GM21360 (cell line): ENCODE measurements around the gene ZWILCH.
"Not testable (repeated sequence)": the region's sequence is repeated elsewhere in the genome, so short reads cannot be mapped to it uniquely, and the experiment has no call there.

Experiments
- ATAC-seq: cut with Tn5 transposase; IDR thresholded peaks from one replicate; pipeline ENCODE4 v1.9.1; 2021; ENCODE audit warnings: mild to moderate bottlenecking, moderate library complexity; ENCODE audit not compliant: unreplicated experiment

ZWILCH gene

GRCh38 chr15:66578286-66578875 lies 73.3 kb downstream of the ZWILCH start:
- no peak for ATAC-seq

DNA sequence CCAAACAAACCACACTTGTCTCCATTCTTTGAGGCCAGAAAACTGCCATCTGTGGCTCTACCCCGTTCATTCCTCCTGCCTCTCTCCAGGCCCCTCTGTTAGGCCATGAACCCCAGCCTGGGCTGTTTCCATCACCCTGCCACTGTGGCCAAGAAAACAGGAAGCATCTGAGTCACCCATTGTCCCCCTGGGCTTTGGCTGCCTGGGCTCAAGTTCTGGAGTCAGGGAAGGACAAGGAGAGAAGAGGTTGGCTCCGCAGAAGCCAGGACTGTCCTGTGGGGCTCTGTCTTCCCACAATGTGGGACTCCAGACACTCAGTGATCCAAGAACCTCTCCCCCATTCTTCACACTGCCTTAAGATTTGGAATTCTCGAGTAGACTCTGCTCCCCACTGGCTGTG lies 75.5 kb downstream of the ZWILCH start:
- no peak for ATAC-seq

GRCh38 chr15:66581972-66582537 lies 76.9 kb downstream of the ZWILCH start:
- no peak for ATAC-seq

GRCh38 chr15:66586155-66586976 lies 81.2 kb downstream of the ZWILCH start:
- no peak for ATAC-seq

- ATAC-seq: no peak
Measured at GRCh38 chr15:66587020-66587419, 81.9 kb downstream of the ZWILCH start.

DNA sequence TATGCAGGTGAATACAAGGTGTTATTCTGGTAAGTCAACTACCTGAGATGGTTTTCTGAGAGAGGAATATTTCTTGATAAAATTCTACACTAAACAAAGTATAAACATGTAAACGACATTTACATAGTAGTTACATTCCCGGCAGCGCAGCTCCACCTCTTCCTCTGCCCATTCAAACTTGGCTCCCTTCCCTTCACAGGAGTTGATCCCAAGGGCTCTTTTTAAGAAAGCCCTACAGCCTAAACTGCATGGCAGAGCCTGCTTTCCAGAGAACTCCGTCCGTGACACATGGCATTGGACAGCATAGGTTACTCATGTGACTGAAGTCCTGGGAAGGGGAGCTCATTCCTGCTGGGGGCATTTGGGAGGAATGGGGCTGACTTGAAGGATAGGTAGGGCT lies 82.6 kb downstream of the ZWILCH start:
- ATAC-seq: no peak

DNA sequence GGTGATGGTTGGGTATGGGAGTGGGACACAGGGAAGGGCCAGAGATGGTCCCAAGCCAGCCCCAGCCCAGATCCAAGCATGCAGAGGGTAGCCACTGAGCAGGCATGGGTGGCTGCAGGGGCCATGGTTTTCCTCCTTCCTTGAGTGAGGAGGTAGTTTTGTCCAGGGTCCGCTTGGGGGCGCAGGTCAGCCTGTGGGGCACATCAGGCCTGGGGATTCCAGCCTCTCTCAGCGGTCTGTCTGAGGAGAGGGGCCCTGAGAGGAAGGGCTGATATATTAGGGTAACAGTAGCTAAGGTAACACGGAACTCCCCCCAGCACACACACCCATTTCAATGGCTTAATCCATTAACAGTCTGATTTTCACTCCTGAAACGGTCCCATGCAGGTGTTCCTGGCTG lies 83.4 kb downstream of the ZWILCH start:
- no peak for ATAC-seq

- ATAC-seq: no peak
Measured at GRCh38 chr15:66588971-66589370, 83.8 kb downstream of the ZWILCH start.

GRCh38 chr15:66589429-66589828 lies 84.3 kb downstream of the ZWILCH start:
- not testable (repeated sequence) for ATAC-seq

GRCh38 chr15:66590435-66590834 lies 85.3 kb downstream of the ZWILCH start:
- ATAC-seq: no peak

DNA sequence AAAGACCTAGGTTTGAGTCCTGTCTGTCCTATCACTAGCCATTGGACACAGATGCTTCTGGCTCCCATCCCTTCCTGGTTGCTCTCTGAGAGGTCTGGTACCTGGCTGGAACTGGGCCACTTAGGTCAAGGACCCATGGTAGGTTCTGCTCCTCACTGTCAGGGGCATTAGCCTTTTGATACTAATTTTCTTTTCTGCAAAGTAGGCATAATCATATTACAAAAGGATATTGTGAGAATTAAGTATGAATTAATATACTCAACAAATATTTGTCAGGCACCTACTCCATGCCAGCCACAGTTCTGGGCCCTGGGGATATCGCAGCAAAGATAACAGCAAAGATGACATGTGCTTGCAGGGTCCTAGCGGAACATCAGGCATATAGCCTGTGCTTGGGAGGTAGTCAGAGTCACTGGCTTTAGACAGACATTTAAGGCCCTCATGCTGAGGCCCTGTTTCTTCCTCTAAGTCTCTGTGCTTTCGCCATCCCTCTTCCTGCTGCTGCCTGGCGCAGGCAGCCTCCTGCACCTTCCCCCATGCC lies 86.3 kb downstream of the ZWILCH start:
- ATAC-seq: no peak

DNA sequence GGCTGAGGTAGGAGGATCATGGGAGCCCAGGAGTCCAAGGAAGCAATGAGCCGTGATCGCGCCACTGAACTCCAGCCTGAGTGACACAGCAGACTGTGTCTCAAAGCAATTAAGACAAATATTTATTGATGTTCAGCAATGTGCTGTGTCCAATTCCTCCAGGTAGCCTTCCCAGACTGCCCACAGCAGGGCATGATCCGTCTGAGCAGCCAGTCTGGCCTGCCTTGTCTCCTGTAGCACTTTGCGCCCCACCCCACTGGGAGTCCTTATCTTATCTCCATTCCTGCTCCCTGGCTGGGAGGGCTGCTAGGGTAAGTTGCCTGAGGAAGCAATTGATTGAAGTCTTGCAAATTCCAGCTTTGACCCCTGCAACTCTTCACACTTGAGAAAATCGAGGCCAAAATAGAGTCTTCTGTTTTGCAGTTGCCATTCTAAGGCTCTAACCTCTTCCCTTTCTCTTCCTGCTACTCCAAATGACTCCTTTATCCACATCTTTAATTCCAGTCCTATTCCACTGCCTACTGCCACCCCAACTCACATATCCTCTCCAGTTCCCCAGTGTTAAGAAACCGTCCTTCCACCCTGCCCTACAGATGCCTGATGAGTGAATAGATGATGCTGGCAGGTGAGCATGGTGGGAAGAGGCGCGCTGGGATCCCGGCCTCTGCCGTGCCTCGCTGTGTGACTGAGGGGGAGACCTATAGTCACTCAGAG lies 87.5 kb downstream of the ZWILCH start:
- no peak for ATAC-seq

- ATAC-seq: no peak
Measured at GRCh38 chr15:66593219-66593780, 88.2 kb downstream of the ZWILCH start.

DNA sequence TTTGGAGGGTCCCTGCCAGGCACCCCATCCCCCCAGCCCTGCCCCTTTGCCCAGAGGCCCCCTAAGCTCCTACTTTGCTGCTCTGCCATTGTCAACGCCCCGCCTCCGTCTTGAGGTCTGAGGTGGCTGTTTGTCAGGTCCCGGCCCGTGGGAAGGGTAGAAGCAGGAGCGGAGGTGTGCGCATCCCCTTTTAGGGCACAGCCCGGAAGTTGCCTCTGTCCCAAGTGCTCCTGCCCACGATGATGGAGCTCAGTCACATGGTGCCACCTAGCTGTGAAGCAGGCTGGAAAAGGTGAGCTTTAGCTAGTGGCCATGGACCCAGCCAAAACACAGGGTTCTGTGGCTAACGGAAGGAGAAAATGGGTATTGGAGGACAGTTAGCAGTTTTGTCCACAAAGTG lies 89.2 kb downstream of the ZWILCH start:
- ATAC-seq: no peak

DNA sequence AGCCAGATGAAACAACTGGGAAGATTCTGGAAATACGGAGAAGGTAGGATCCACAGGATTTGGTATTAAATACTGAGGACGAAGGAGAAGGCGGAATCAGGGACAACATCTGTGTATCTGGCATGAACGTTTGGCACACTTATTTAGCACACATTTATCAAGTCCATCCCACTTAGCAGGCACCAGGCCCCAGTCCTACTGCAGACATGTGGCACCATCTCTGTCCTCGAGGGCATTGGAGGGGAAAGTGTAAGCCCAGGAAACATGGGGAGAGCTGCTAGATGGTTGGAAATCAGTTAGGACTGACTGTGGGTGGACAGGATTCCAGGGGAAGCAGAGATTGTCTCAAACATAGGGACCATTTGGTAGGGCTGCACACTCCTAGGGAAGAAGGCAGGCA lies 89.7 kb downstream of the ZWILCH start:
- no peak for ATAC-seq

DNA sequence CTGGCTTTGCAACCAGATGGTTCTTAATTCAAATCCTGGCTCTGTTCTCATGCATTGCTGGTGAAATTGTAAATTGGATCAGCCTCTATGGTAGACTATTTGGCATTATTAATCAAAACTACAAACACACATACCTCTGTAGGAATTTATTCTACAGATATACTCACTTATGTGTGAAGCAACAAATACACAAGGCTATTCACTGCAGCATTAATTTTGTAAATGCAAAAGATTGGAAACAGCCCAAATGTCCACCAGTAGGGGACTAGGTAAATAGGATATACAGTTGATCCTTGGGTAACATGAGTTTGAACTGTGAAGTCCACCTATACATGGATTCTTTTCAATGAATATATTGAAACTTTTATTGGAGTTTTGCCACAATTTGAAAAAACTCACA lies 90.2 kb downstream of the ZWILCH start:
- no peak for ATAC-seq

GRCh38 chr15:66595931-66596545 lies 90.9 kb downstream of the ZWILCH start:
- no peak for ATAC-seq

DNA sequence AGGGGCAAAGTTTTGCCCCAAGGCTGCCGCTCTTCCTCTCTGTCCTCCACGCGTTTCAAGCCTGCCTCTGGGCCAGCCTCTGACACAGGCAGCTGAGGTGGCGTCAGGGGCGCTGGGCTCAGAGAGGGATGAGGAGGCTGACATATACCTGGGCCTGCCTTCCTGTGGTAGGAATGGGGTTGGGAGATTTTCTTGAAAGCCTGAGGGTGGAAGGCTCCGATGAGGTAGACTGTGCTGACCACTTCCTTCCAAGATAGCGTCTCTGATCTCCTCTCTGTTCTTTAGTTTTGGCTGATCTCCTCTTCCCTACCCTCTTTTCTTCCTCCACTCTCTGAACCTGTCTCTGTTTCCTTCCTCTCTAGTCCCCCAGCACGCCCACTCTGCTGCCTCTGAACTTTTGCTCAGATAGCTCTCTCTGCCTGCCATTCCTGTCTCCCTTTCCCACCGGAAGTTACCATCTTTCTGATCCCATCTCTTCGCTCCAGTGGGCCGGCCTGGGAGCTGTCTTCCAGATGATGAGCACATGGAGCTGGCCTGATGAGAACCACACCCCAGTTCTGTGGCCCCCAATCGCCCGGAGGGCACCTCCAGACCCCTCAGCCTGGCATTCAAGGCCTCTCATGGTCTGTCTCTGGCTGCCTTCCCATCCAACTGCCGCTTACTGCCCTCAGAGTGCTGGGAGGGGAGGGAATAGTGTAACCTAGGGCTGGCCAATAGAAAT lies 93.1 kb downstream of the ZWILCH start:
- ATAC-seq: no peak
